Astrocyte of the spinal cord (primary cell): ENCODE data around the gene SYTL3.

ENCODE experiments used
- DNase-seq: peaks from one replicate; pipeline ENCODE4 v3.0.0; 2011; ENCODE audit warnings: low read depth, low spot score
- H3K4me3 ChIP-seq: 2 replicates; pipeline ENCODE4 v1.5.1; 2011; ENCODE audit warnings: low read depth, mild to moderate bottlenecking, low read length, moderate library complexity
- CTCF ChIP-seq: IDR thresholded peaks from 2 replicates; pipeline ENCODE4 v1.5.1; 2012; ENCODE audit warnings: low read depth, mild to moderate bottlenecking, low read length, inconsistent platforms
- in situ Hi-C: cut with HindIII; loops from 2 replicates; pipeline ENCODE4 v1.10.0; 2017; ENCODE audit warnings: low sequenced_read_pairs

The SYTL3 gene

GRCh38 chr6:158619922-158620801 lies 29.7 kb upstream of the SYTL3 start:
- no peak for TF ChIP-seq CTCF
- in situ Hi-C loops, result no loop called here
- no peak overlapping the region for H3K4me3 ChIP-seq
- DNase-seq, result no peak

- in situ Hi-C loops, result no loop called here
- no peak overlapping the region for H3K4me3 ChIP-seq
- DNase-seq, result no peak
- TF ChIP-seq CTCF, result no peak
Observed at GRCh38 chr6:158620963-158621693, 28.7 kb upstream of the SYTL3 start.

GRCh38 chr6:158621694-158622544 lies 27.9 kb upstream of the SYTL3 start:
- no peak for DNase-seq
- no peak overlapping the region for H3K4me3 ChIP-seq
- in situ Hi-C loops, result no loop called here
- TF ChIP-seq CTCF, result no peak

GRCh38 chr6:158622545-158623190 lies 27.2 kb upstream of the SYTL3 start:
- DNase-seq, result no peak
- H3K4me3 ChIP-seq, result no peak overlapping the region
- in situ Hi-C loops, result no loop called here
- TF ChIP-seq CTCF, result no peak

- DNase-seq, result no peak
- in situ Hi-C loops, result no loop called here
- no peak for TF ChIP-seq CTCF
- H3K4me3 ChIP-seq, result no peak overlapping the region
Observed at GRCh38 chr6:158624684-158625682, 24.9 kb upstream of the SYTL3 start.
